Gastroesophageal sphincter (tissue), 4 donors: ENCODE data around the gene PWWP2B. TPM values are rescaled to one million over a fixed set of nuclear protein-coding genes. Genes with fewer than 3 reads are reported as not detected.

ENCODE experiments used
- ATAC-seq: fragments of 150-250 bp; one replicate; pipeline ENCODE4 v1.9.1; 2016; ENCODE audit warnings: mild to moderate bottlenecking, moderate library complexity
- H3K27ac ChIP-seq, 4 donors: fragments of 200-600 bp; sonication (generic) in 3 of 4; 1 replicate in 3 of 4; 2 replicates in 1 of 4; pipeline ENCODE4 v1.5.1; 2016 to 2019
- H3K27me3 ChIP-seq: fragments of 200-600 bp; sonication (generic); one replicate; pipeline ENCODE4 v1.5.1; 2019
- H3K36me3 ChIP-seq, 2 donors: fragments of 200-600 bp; sonication (generic); one replicate each; pipeline ENCODE4 v1.5.1; 2019; ENCODE audit warnings: control low read depth in 1 of 2
- H3K4me1 ChIP-seq, 3 donors: fragments of 200-600 bp; sonication (generic); 1 replicate in 2 of 3; 2 replicates in 1 of 3; pipeline ENCODE4 v1.5.1; 2016 to 2019; ENCODE audit warnings: control low read depth in 2 of 3
- H3K4me3 ChIP-seq, 2 donors: fragments of 200-600 bp; sonication (generic); one replicate each; pipeline ENCODE4 v1.5.1; 2019; ENCODE audit warnings: mild to moderate bottlenecking in 1 of 2, moderate library complexity in 1 of 2
- H3K9me3 ChIP-seq, 3 donors: fragments of 200-600 bp; sonication (generic); one replicate each; pipeline ENCODE4 v1.5.1; 2017 to 2019; ENCODE audit warnings: control low read depth in 2 of 3
- CTCF ChIP-seq, 4 experiments: fragments of 200-600 bp in 2 of 4; fragments of 450-650 bp in 2 of 4; sonication (generic) in 1 of 4; IDR thresholded peaks; one replicate each; pipeline ENCODE4 v1.5.1; 2017 to 2019; ENCODE audit warnings: antibody characterized with exemption in 4 of 4, mild to moderate bottlenecking in 2 of 4, moderate library complexity in 2 of 4
- EP300 ChIP-seq: sonication (generic); formaldehyde crosslinking; IDR thresholded peaks from one replicate; pipeline ENCODE4 v1.6.1; 2017; ENCODE audit warnings: antibody characterized with exemption, mild to moderate bottlenecking
- POLR2A ChIP-seq, 2 donors: fragments of 450-650 bp; IDR thresholded peaks; one replicate each; pipeline ENCODE4 v1.6.1; 2017; ENCODE audit warnings: antibody characterized with exemption in 2 of 2, mild to moderate bottlenecking in 2 of 2, moderate library complexity in 1 of 2
- POLR2AphosphoS5 ChIP-seq: sonication (generic); formaldehyde crosslinking; IDR thresholded peaks from one replicate; pipeline ENCODE4 v1.6.1; 2017; ENCODE audit warnings: antibody characterized with exemption
- WGBS, 2 donors: methylation state at CpG; one replicate each; pipeline ENCODE4 v1.1.5; 2018; ENCODE audit warnings: low coverage in 1 of 2; 5-methylcytosine and 5-hydroxymethylcytosine counted together
- total RNA-seq, 4 donors: library from RNA; depleted of rRNA; stranded (reverse); fragments of >200 nt; gene quantifications; one replicate each; pipeline ENCODE4 v1.1.0, GENCODE V29; 2016

Gene PWWP2B
- total RNA-seq, 4 donors from 2014 or later, result 11.3 to 17.1 (median 14.8) TPM

GRCh38 chr10:132455986-132456847 is 59.2 kb downstream of the PWWP2B start:
- 100% methylated on average over 2 of the region's 17 CpGs; no CpG with 5 or more reads in 1 of the 2 donors for WGBS, 2 donors
- H3K4me1 ChIP-seq, result peaks cover 0 to 54% (median 21%) of the 10 kb centered on the region in 3 donors
- no peaks in the 10 kb centered on the region for H3K9me3 ChIP-seq
- no peak overlapping the region for H3K4me3 ChIP-seq
- no peak overlapping the region for H3K27ac ChIP-seq
- no peaks in the 10 kb centered on the region for H3K36me3 ChIP-seq
- no peaks in the 10 kb centered on the region for H3K27me3 ChIP-seq
- ATAC-seq, result no peak
- TF ChIP-seq CTCF (IDR thresholded peaks at IDR 0.05) (no peak), EP300 (no peak), POLR2A (IDR thresholded peaks at IDR 0.05) (no peak), POLR2AphosphoS5 (no peak)

GRCh38 chr10:132456881-132457280 is 59.9 kb downstream of the PWWP2B start:
- WGBS, 2 donors, result 100% methylated on average over 2 of the region's 9 CpGs; no CpG with 5 or more reads in 1 of the 2 donors
- no peak overlapping the region for H3K4me3 ChIP-seq
- no peak overlapping the region for H3K27ac ChIP-seq
- H3K9me3 ChIP-seq, result no peaks in the 10 kb centered on the region
- H3K4me1 ChIP-seq, result peaks cover 0 to 60% (median 23%) of the 10 kb centered on the region in 3 donors
- no peaks in the 10 kb centered on the region for H3K36me3 ChIP-seq
- no peak for ATAC-seq
- H3K27me3 ChIP-seq, result no peaks in the 10 kb centered on the region
- TF ChIP-seq POLR2A (IDR thresholded peaks at IDR 0.05), result no peak
- TF ChIP-seq EP300, result no peak
- no peak for TF ChIP-seq CTCF (IDR thresholded peaks at IDR 0.05)
- TF ChIP-seq POLR2AphosphoS5, result no peak

GRCh38 chr10:132457328-132458070 is 60.5 kb downstream of the PWWP2B start:
- WGBS, 2 donors, result 80% methylated on average over 2 of the region's 24 CpGs; no CpG with 5 or more reads in 1 of the 2 donors
- peaks cover 0 to 61% (median 22%) of the 10 kb centered on the region in 3 donors for H3K4me1 ChIP-seq
- TF ChIP-seq POLR2A (IDR thresholded peaks at IDR 0.05) (no peak), EP300 (no peak), POLR2AphosphoS5 (no peak), CTCF (IDR thresholded peaks at IDR 0.05) (no peak)
- no peaks in the 10 kb centered on the region for H3K36me3 ChIP-seq
- H3K27me3 ChIP-seq, result no peaks in the 10 kb centered on the region
- no peak overlapping the region for H3K27ac ChIP-seq
- H3K4me3 ChIP-seq, result no peak overlapping the region
- ATAC-seq, result no peak
- H3K9me3 ChIP-seq, result no peaks in the 10 kb centered on the region

- no peaks in the 10 kb centered on the region for H3K9me3 ChIP-seq
- no peak for ATAC-seq
- TF ChIP-seq POLR2AphosphoS5, result no peak
- no peak for TF ChIP-seq CTCF (IDR thresholded peaks at IDR 0.05)
- TF ChIP-seq EP300, result no peak
- TF ChIP-seq POLR2A (IDR thresholded peaks at IDR 0.05), result no peak
- no peaks in the 10 kb centered on the region for H3K27me3 ChIP-seq
- H3K27ac ChIP-seq, result no peak overlapping the region
- WGBS, 2 donors, result 80% methylated on average over 1 of the region's 19 CpGs; no CpG with 5 or more reads in 1 of the 2 donors
- no peak overlapping the region for H3K4me3 ChIP-seq
- no peaks in the 10 kb centered on the region for H3K36me3 ChIP-seq
- peaks cover 0 to 61% (median 20%) of the 10 kb centered on the region in 3 donors for H3K4me1 ChIP-seq
Measured at GRCh38 chr10:132458071-132458585, 61.1 kb downstream of the PWWP2B start.
